ENCODE measurements around the gene FTCD. TPM values are rescaled to one million over a fixed set of nuclear protein-coding genes. Genes with fewer than 3 reads are reported as not detected.
A peak's percentile ranks its signal among the peaks of the same experiment; 100 is the strongest.

FTCD gene
- total and polyA plus RNA-seq, 9 of the 15 experiments (the other 6 are each of a cell fraction or from before 2014, with no cell fraction given), result 0.11 to 1.6 (median 0.67) TPM; not detected in 5

DNA sequence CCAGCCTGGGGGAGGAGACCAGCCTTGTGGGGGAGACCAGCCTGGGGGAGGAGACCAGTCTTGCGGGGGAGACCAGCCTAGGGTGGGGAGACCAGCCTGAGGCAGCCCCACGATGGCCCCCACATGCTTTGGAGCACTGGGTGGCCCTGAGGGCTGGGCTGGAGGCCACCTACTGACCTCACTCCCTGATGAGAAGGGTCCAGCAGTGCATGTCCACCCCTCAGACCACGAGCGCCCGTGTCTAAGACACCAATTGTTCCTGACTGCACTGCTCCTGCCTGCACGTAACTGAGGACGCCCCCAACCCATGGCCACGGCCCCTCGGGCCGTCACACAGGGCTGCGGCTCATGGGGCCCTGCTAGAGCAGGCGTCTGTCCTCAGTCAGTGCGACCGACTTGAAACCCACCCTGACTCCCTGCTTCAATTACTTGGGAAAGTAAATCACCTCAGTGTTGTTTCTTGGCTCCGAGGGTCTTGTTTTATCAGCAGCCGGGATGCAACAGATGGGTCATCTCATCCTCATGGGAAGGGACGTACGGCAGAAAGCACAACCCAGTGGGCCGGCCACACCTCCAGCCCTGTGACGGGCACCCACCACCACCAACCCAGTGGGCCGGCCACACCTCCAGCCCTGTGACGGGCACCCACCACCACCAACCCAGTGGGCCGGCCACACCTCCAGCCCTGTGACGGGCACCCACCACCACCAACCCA is 28.7 kb upstream of the FTCD start, which contains the start of gene SPATC1L (continued):
- TF ChIP-seq, protein P1, sequence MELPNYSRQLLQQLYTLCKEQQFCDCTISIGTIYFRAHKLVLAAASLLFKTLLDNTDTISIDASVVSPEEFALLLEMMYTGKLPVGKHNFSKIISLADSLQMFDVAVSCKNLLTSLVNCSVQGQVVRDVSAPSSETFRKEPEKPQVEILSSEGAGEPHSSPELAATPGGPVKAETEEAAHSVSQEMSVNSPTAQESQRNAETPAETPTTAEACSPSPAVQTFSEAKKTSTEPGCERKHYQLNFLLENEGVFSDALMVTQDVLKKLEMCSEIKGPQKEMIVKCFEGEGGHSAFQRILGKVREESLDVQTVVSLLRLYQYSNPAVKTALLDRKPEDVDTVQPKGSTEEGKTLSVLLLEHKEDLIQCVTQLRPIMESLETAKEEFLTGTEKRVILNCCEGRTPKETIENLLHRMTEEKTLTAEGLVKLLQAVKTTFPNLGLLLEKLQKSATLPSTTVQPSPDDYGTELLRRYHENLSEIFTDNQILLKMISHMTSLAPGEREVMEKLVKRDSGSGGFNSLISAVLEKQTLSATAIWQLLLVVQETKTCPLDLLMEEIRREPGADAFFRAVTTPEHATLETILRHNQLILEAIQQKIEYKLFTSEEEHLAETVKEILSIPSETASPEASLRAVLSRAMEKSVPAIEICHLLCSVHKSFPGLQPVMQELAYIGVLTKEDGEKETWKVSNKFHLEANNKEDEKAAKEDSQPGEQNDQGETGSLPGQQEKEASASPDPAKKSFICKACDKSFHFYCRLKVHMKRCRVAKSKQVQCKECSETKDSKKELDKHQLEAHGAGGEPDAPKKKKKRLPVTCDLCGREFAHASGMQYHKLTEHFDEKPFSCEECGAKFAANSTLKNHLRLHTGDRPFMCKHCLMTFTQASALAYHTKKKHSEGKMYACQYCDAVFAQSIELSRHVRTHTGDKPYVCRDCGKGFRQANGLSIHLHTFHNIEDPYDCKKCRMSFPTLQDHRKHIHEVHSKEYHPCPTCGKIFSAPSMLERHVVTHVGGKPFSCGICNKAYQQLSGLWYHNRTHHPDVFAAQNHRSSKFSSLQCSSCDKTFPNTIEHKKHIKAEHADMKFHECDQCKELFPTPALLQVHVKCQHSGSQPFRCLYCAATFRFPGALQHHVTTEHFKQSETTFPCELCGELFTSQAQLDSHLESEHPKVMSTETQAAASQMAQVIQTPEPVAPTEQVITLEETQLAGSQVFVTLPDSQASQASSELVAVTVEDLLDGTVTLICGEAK (IDR thresholded peaks at IDR 0.05), result peak; percentile 42; the same call in 1 of the 2 replicates
- TF ChIP-seq, protein P1 (CRISPR knock-in tag; IDR thresholded peaks at IDR 0.05), result no peak
- TF ChIP-seq SNRNP70 (optimal IDR thresholded peaks at IDR 0.05; ENCODE audit: low read depth, low read length) (no peak), ARNT (IDR thresholded peaks at IDR 0.05) (peak; percentile 47 to 48; a peak in 1 of 4 replicates), HOXB6 (CRISPR knock-in tag; IDR thresholded peaks at IDR 0.05; ENCODE audit: borderline replicate concordance) (no peak), XRCC4 (IDR thresholded peaks at IDR 0.05; ENCODE audit: extremely low read depth, insufficient read depth, insufficient read length) (no peak), ZNF324 (CRISPR knock-in tag; IDR thresholded peaks at IDR 0.05) (no peak), BCL6 (CRISPR knock-in tag; IDR thresholded peaks at IDR 0.05) (no peak), POLR3G (IDR thresholded peaks at IDR 0.05; ENCODE audit: extremely low read depth, insufficient read length, insufficient replicate concordance) (no peak), IFI16 (CRISPR knock-in tag; IDR thresholded peaks at IDR 0.05) (no peak), MYBL2 (IDR thresholded peaks at IDR 0.05; ENCODE audit: low read depth) (no peak), MYBL2 (CRISPR knock-in tag; IDR thresholded peaks at IDR 0.05; ENCODE audit: borderline replicate concordance) (no peak), FIP1L1 (IDR thresholded peaks at IDR 0.05; ENCODE audit: low read depth, low read length, poor library complexity, severe bottlenecking) (no peak), TRIM24 (IDR thresholded peaks at IDR 0.05) (0 out of 4 replicates have a peak, but pooled peaks of 1 of the 2 experiments have one; percentile 12), NR3C1 (CRISPR knock-in tag; IDR thresholded peaks at IDR 0.05) (no peak), GABPB1 (CRISPR knock-in tag; IDR thresholded peaks at IDR 0.05) (peak; percentile 64; the same call in 1 of the 2 replicates), BRD4 (IDR thresholded peaks at IDR 0.05) (peak; percentile 64; the same call in 1 of the 2 replicates), FOXA1 (IDR thresholded peaks at IDR 0.05; ENCODE audit: borderline replicate concordance) (no peak), GATA2 (CRISPR knock-in tag; IDR thresholded peaks at IDR 0.05) (no peak), MAFK (IDR thresholded peaks at IDR 0.05; ENCODE audit: low read length) (no peak)
- TF ChIP-seq, protein P2, sequence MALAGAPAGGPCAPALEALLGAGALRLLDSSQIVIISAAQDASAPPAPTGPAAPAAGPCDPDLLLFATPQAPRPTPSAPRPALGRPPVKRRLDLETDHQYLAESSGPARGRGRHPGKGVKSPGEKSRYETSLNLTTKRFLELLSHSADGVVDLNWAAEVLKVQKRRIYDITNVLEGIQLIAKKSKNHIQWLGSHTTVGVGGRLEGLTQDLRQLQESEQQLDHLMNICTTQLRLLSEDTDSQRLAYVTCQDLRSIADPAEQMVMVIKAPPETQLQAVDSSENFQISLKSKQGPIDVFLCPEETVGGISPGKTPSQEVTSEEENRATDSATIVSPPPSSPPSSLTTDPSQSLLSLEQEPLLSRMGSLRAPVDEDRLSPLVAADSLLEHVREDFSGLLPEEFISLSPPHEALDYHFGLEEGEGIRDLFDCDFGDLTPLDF (CRISPR knock-in tag; IDR thresholded peaks at IDR 0.05), result no peak
